PC-3 (cell line): Measurements from ENCODE around the gene HLA-DQA1. TPM values are rescaled to one million over a fixed set of nuclear protein-coding genes. Genes with fewer than 3 reads are reported as not detected.
"Not testable (repeated sequence)": the region's sequence is repeated elsewhere in the genome, so short reads cannot be mapped to it uniquely, and the experiment has no call there.

Source experiments
- ATAC-seq: fragments of 200-7000 bp; cut with Tn5 transposase; 2 replicates; pipeline ENCODE4 v1.9.1; 2020; ENCODE audit warnings: mild to moderate bottlenecking, moderate library complexity
- BruUV-seq: library from RNA; stranded (reverse); fragments of 400-500 nt; replicated peaks from 2 replicates; lab custom pipeline; 2021; lab: Mats Ljungman, UMichigan
- CTCF ChIA-PET: fragments of 300-600 bp; sonication (Branson Sonifier 250); formaldehyde crosslinking; loops from one replicate; lab custom pipeline; 2022; ENCODE audit warnings: antibody characterized with exemption; lab: Charles Lee
- POLR2A ChIA-PET: fragments of 300-600 bp; sonication (Branson Sonifier 250); formaldehyde crosslinking; loops from one replicate; lab custom pipeline; 2022; ENCODE audit warnings: antibody characterized with exemption; ENCODE audit not compliant: unreplicated experiment; lab: Charles Lee
- DNase-seq: peaks from one replicate; pipeline ENCODE4 v3.0.0-alpha.2; 2015
- H2AFZ ChIP-seq: fragments of 300-600 bp; sonication (generic); 2 replicates; pipeline ENCODE4 v1.6.0; 2016; ENCODE audit warnings: antibody characterized with exemption, low read length
- H3F3A ChIP-seq: fragments of 300-600 bp; sonication (generic); one replicate; pipeline ENCODE4 v1.6.0; 2017; ENCODE audit warnings: antibody characterized with exemption, low read length, control low read depth, mild to moderate bottlenecking; ENCODE audit not compliant: unreplicated experiment
- H3K27ac ChIP-seq: fragments of 300-600 bp; sonication (generic); 2 replicates; pipeline ENCODE4 v1.5.1; 2016; ENCODE audit warnings: mild to moderate bottlenecking, low read length
- H3K27me3 ChIP-seq: fragments of 300-600 bp; sonication (generic); 2 replicates; pipeline ENCODE4 v1.6.1; 2016; ENCODE audit warnings: low read length, mixed read lengths
- H3K36me3 ChIP-seq: fragments of 300-600 bp; sonication (generic); 2 replicates; pipeline ENCODE4 v1.6.1; 2016; ENCODE audit warnings: low read depth, mixed run types, low read length, mixed read lengths
- H3K4me1 ChIP-seq: fragments of 300-600 bp; sonication (generic); 2 replicates; pipeline ENCODE4 v1.5.1; 2016; ENCODE audit warnings: low read length; ENCODE audit not compliant: insufficient read depth
- H3K4me2 ChIP-seq: fragments of 300-600 bp; sonication (generic); 2 replicates; pipeline ENCODE4 v1.6.0; 2016; ENCODE audit warnings: low read length
- H3K4me3 ChIP-seq: fragments of 300-600 bp; sonication (generic); 2 replicates; pipeline ENCODE4 v1.5.1; 2016; ENCODE audit warnings: mild to moderate bottlenecking, low read length, mixed read lengths
- H3K79me2 ChIP-seq: fragments of 300-600 bp; sonication (generic); 2 replicates; pipeline ENCODE4 v1.6.1; 2017; ENCODE audit warnings: low read length, mixed read lengths
- H3K9ac ChIP-seq: fragments of 300-600 bp; sonication (generic); 2 replicates; pipeline ENCODE4 v1.6.0; 2016; ENCODE audit warnings: mild to moderate bottlenecking, low read length
- H3K9me2 ChIP-seq: fragments of 300-600 bp; sonication (generic); replicated peaks from 2 replicates; pipeline ENCODE4 v1.6.1; 2016; ENCODE audit warnings: mixed run types, low read length, mixed read lengths
- H3K9me3 ChIP-seq: fragments of 300-600 bp; sonication (generic); 2 replicates; pipeline ENCODE4 v1.6.1; 2016; ENCODE audit warnings: low read length, mixed read lengths
- H4K20me1 ChIP-seq: fragments of 300-600 bp; sonication (generic); 2 replicates; pipeline ENCODE4 v1.6.1; 2016; ENCODE audit warnings: low read length, mixed read lengths
- CTCF ChIP-seq: fragments of 300-600 bp; sonication (generic); conservative IDR thresholded peaks from 2 replicates; pipeline ENCODE4 v1.5.1; 2017; ENCODE audit warnings: antibody characterized with exemption, low read depth, mild to moderate bottlenecking, low read length
- EZH2 ChIP-seq: fragments of 300-600 bp; sonication (generic); IDR thresholded peaks from one replicate; pipeline ENCODE4 v1.6.1; 2017; ENCODE audit warnings: antibody characterized with exemption, mild to moderate bottlenecking, low read length; ENCODE audit not compliant: unreplicated experiment
- EZH2phosphoT487 ChIP-seq: fragments of 300-600 bp; sonication (generic); IDR thresholded peaks from 2 replicates; pipeline ENCODE4 v1.6.1; 2018; ENCODE audit warnings: mild to moderate bottlenecking, antibody characterized with exemption, low read length, borderline replicate concordance
- intact Hi-C: fragments of 100-400 bp; cut with micrococcal nuclease; formaldehyde crosslinking; loops from 2 replicates; pipeline ENCODE4 v1.9.0; 2023
- total RNA-seq: library from RNA; depleted of rRNA; stranded (reverse); fragments of >200 nt; gene quantifications from 2 replicates; pipeline ENCODE4 v1.2.3, GENCODE V29; 2014

HLA-DQA1 gene
- total RNA-seq, 1 experiment from 2014 or later: not detected

- Histone ChIP-seq H3F3A (no peaks in the 10 kb centered on the region), H3K27ac (no peak overlapping the region), H3K36me3 (no peaks in the 10 kb centered on the region), H3K9me3 (no peaks in the 10 kb centered on the region), H3K27me3 (no peaks in the 10 kb centered on the region), H2AFZ (no peak overlapping the region), H4K20me1 (no peaks in the 10 kb centered on the region), H3K4me2 (no peak overlapping the region), H3K4me1 (no peaks in the 10 kb centered on the region), H3K79me2 (no peaks in the 10 kb centered on the region), H3K9me2 (no peaks in the 10 kb centered on the region), H3K4me3 (no peak overlapping the region), H3K9ac (no peak overlapping the region)
- ATAC-seq: no peak
- intact Hi-C loops: no loop called here
- no peak for TF ChIP-seq EZH2
- DNase-seq: no peak
- POLR2A ChIA-PET: no interaction called here
- CTCF ChIA-PET: no interaction called here
- no TSS peak for BruUV-seq
These were observed 12.1 kb upstream of the HLA-DQA1 start for GRCh38 chr6:32625137-32625536.

GRCh38 chr6:32627249-32627648 lies 10.0 kb upstream of the HLA-DQA1 start:
- no peak for ATAC-seq
- CTCF ChIA-PET: no interaction called here
- no peaks in the 10 kb centered on the region for H3F3A ChIP-seq
- no peak for DNase-seq
- no peak overlapping the region for H3K9ac ChIP-seq
- no peaks in the 10 kb centered on the region for H3K36me3 ChIP-seq
- intact Hi-C loops: no loop called here
- no peak overlapping the region for H3K4me3 ChIP-seq
- no peaks in the 10 kb centered on the region for H3K27me3 ChIP-seq
- H2AFZ ChIP-seq: no peak overlapping the region
- no TSS peak for BruUV-seq
- no peaks in the 10 kb centered on the region for H3K9me3 ChIP-seq
- H3K4me1 ChIP-seq: no peaks in the 10 kb centered on the region
- no peaks in the 10 kb centered on the region for H3K79me2 ChIP-seq
- H4K20me1 ChIP-seq: no peaks in the 10 kb centered on the region
- no peak overlapping the region for H3K4me2 ChIP-seq
- POLR2A ChIA-PET: no interaction called here
- H3K9me2 ChIP-seq: no peaks in the 10 kb centered on the region
- TF ChIP-seq EZH2phosphoT487 (no peak), CTCF (no peak), EZH2 (no peak)
- H3K27ac ChIP-seq: no peak overlapping the region

- ChIA-PET CTCF (no interaction called here), POLR2A (no interaction called here)
- ATAC-seq: no peak
- H3K4me1 ChIP-seq: no peaks in the 10 kb centered on the region
- no peak overlapping the region for H3K9ac ChIP-seq
- H4K20me1 ChIP-seq: no peaks in the 10 kb centered on the region
- no peak overlapping the region for H3K27ac ChIP-seq
- H3F3A ChIP-seq: no peaks in the 10 kb centered on the region
- no TSS peak for BruUV-seq
- no peaks in the 10 kb centered on the region for H3K27me3 ChIP-seq
- no peaks in the 10 kb centered on the region for H3K79me2 ChIP-seq
- no peak for TF ChIP-seq EZH2phosphoT487
- no peaks in the 10 kb centered on the region for H3K9me2 ChIP-seq
- H3K4me2 ChIP-seq: no peak overlapping the region
- H3K36me3 ChIP-seq: no peaks in the 10 kb centered on the region
- no peaks in the 10 kb centered on the region for H3K9me3 ChIP-seq
- intact Hi-C loops: no loop called here
- no peak overlapping the region for H2AFZ ChIP-seq
- peak; percentile 23 for DNase-seq
- H3K4me3 ChIP-seq: no peak overlapping the region
These were observed 9.4 kb upstream of the HLA-DQA1 start for GRCh38 chr6:32627831-32628230.

- H3K79me2 ChIP-seq, H3K4me2 ChIP-seq, ATAC-seq, BruUV-seq, H3K9ac ChIP-seq, H3K4me1 ChIP-seq, CTCF ChIA-PET, H3K9me3 ChIP-seq, POLR2A ChIA-PET, H4K20me1 ChIP-seq, intact Hi-C loops, H3K4me3 ChIP-seq, H3F3A ChIP-seq, H2AFZ ChIP-seq, H3K27me3 ChIP-seq, H3K36me3 ChIP-seq, DNase-seq, H3K9me2 ChIP-seq, H3K27ac ChIP-seq: not testable (repeated sequence)
These were observed 7.4 kb upstream of the HLA-DQA1 start for GRCh38 chr6:32629793-32630192.
